ENCODE data around the gene INO80E.
A peak's percentile ranks its signal among the peaks of the same experiment; 100 is the strongest.

The INO80E gene

DNA sequence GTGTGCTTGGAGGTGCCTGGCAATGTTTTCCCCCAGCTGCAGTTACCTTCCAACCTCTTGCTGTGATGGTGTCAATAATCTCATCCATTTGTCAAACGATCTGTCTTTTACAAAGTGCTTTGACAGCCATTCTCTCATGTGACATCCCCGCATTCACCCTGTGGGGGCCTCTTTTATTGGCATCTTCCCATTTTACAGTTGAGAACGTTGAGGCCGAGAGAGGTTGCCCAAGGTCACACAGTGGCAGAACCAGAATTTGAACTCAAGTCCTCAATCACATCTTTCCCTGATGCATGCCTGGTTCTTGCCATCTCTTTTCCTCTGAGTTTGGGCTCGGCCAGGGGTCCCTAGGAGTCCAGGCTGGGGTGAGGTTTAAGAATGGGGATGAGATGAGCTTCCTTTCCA lies 20.9 kb upstream of the INO80E start:
- no peak for TF ChIP-seq Cebpa-rat (IDR thresholded peaks at IDR 0.05)
- H3K4me3 ChIP-seq = peak overlapping the region; percentile 85
- H3K9me3 ChIP-seq = no peaks in the 10 kb centered on the region; the same call in 1 of the 2 replicates
- H3K4me2 ChIP-seq = peak overlapping the region; percentile 98
- H3K27ac ChIP-seq = peak overlapping the region; percentile 82; the same call in 1 of the 2 replicates
- H3K36me3 ChIP-seq = peaks cover 60% of the 10 kb centered on the region
- H4K20me1 ChIP-seq = peaks cover 54% of the 10 kb centered on the region
- H3K9ac ChIP-seq = peak overlapping the region; percentile 86
- no peaks in the 10 kb centered on the region for H3K27me3 ChIP-seq
- H3K4me1 ChIP-seq = peaks cover 49% of the 10 kb centered on the region

DNA sequence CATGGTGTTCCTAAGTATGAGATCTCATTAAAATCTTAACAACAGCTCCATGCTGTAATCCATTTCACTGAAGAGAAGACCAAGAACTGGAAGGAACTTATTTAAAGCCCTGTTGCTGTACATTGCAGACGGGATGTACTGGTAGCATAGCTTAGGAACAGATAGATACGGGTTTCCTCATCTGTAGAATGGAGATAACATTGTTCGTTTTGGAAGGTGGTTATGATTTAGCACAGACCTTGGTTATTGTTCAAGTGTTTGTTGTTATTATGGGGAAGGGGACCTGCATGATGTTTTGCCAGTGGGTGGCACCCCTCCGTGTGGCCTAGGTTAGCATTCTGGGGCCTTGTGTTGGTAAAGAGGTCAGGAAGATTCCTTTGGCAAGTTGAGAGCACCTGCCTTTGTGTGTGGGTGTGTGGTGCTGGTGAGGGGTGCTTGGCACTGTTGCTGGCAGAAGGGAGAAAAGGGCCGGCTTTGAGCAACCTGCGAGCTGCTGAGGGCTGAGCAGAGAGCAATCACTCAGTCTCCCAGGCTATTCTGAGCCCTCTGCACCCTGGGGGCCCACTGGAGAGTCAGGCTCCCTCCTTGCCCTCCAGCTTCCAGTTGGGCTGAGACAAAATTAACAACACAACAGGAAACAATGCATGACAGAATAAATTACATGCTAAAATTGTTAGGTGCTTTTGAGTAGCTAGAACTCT lies 20.1 kb upstream of the INO80E start:
- peak overlapping the region; percentile 82 for H3K27ac ChIP-seq
- peak overlapping the region; percentile 98 for H3K4me2 ChIP-seq
- H3K9me3 ChIP-seq = no peaks in the 10 kb centered on the region; the same call in 1 of the 2 replicates
- TF ChIP-seq Cebpa-rat (IDR thresholded peaks at IDR 0.05) = no peak
- peaks cover 49% of the 10 kb centered on the region for H3K4me1 ChIP-seq
- H3K4me3 ChIP-seq = peak overlapping the region; percentile 85
- H3K27me3 ChIP-seq = no peaks in the 10 kb centered on the region
- peak overlapping the region; percentile 86 for H3K9ac ChIP-seq
- peaks cover 54% of the 10 kb centered on the region for H4K20me1 ChIP-seq
- peaks cover 61% of the 10 kb centered on the region for H3K36me3 ChIP-seq

DNA sequence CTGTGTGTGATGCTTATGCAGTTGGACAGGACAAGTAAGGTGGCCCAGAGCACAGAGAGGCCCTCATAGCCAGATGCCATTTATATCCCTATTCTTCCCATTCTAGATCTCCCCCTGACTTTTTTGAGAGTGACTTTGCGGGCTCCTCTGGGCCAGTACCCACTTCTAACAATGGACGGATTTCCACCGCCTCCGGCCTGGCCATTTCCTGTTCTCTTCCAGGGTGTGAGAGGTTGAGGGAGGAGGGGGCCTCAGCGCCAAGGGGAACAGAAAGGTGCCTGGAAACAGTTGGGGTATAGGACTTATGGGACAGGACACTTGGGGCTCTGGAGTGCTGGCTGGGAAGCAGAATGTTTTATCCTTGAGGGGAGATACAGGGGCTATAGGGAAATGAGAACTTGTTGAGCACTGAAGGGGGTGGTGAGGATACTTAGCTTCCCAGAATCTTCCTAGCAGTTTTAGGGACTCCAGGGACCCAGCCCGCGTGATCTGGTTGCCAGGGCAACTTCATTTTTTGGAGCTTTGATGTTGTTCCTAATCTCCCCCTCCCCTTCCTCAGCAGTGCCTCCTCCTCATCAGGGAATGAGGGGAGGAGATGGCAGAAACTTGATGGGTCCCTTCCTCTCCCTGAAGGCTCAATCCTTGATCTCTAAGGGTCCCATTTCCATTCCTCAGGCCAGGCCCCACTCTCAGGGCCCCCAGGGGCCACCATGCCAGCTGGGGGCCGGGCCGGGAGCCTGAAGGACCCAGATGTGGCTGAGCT lies 18.8 kb upstream of the INO80E start:
- Histone ChIP-seq H3K4me1 (peaks cover 49% of the 10 kb centered on the region), H3K4me2 (peak overlapping the region; percentile 98), H3K27me3 (no peaks in the 10 kb centered on the region), H3K4me3 (no peak overlapping the region), H3K36me3 (peaks cover 62% of the 10 kb centered on the region), H3K9ac (peak overlapping the region; percentile 86), H3K9me3 (no peaks in the 10 kb centered on the region; the same call in 1 of the 2 replicates), H3K27ac (peak overlapping the region; percentile 12; the same call in 1 of the 2 replicates), H4K20me1 (peaks cover 54% of the 10 kb centered on the region)
- TF ChIP-seq Cebpa-rat (IDR thresholded peaks at IDR 0.05) = no peak

- Histone ChIP-seq H3K4me3 (no peak overlapping the region), H3K4me2 (peak overlapping the region; percentile 98; the same call in 1 of the 2 replicates), H3K36me3 (peaks cover 65% of the 10 kb centered on the region), H3K9ac (no peak overlapping the region), H3K4me1 (peaks cover 45% of the 10 kb centered on the region), H3K27me3 (no peaks in the 10 kb centered on the region), H3K9me3 (no peaks in the 10 kb centered on the region), H4K20me1 (peaks cover 54% of the 10 kb centered on the region), H3K27ac (no peak overlapping the region)
- TF ChIP-seq Cebpa-rat (IDR thresholded peaks at IDR 0.05) = no peak
Observed at GRCh38 chr16:29978081-29978480, 18.0 kb upstream of the INO80E start.

DNA sequence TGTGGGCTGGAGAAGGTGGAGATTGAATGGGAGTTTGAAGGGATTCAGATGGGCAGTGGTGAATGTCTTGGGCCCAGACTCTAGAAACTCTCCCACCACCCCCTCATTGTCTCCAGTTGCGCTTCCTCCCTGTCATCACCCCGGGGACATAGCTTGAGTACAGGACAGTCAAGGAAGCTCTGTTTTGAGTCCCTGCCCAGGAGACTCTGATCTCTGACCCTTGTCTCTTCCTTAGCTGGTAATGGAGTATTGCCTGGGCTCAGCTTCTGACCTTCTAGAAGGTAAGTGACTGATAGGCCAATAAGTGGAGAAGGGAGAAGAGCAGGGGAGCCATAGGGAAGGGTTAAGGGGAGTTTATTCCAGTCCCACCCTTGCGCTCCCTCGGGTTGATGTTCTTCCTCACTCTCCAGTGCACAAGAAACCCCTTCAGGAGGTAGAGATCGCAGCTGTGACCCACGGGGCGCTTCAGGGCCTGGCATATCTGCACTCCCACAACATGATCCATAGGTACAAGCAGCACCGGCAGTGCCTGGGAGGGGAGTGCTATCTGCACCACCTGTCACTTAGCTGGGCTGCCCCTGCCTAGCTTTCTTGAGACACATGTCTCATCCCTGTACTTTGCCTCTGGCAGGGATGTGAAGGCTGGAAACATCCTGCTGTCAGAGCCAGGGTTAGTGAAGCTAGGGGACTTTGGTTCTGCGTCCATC lies 17.3 kb upstream of the INO80E start:
- H3K4me2 ChIP-seq = no peak overlapping the region
- H3K9ac ChIP-seq = no peak overlapping the region
- peaks cover 71% of the 10 kb centered on the region for H3K36me3 ChIP-seq
- peaks cover 42% of the 10 kb centered on the region for H3K4me1 ChIP-seq
- no peak for TF ChIP-seq Cebpa-rat (IDR thresholded peaks at IDR 0.05)
- H3K27me3 ChIP-seq = no peaks in the 10 kb centered on the region
- H3K9me3 ChIP-seq = no peaks in the 10 kb centered on the region
- H4K20me1 ChIP-seq = peaks cover 59% of the 10 kb centered on the region
- no peak overlapping the region for H3K27ac ChIP-seq
- H3K4me3 ChIP-seq = no peak overlapping the region

DNA sequence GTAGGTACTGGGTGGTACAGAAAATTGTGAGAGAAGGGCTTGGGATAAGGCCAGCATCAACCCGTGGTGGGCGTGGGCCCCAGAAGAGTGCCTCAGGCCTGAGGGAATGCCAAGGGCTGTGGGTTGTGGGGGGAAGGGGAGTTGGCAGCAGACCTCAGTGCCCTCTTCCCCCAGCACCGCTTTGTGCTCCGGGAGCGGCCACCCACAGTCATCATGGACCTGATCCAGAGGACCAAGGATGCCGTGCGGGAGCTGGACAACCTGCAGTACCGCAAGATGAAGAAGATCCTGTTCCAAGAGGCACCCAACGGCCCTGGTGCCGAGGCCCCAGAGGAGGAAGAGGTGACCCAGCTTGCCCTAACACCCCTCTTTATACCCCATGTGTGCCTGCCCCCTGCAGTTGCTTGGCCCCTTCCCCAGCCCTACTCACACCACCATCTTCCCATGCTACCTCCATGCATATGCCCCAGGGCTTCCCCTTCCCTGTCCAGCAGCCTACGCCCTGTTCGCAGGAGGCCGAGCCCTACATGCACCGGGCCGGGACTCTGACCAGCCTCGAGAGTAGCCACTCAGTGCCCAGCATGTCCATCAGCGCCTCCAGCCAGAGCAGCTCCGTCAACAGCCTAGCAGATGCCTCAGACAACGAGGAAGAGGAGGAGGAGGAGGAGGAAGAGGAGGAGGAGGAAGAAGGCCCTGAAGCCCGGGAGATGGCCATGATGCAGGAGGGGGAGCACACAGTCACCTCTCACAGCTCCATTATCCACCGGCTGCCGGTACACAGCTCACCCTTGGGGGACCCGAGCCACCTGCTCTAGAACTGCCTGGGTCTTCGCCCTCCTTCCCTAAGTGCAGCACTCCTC lies 13.3 kb upstream of the INO80E start:
- Histone ChIP-seq H3K4me2 (no peak overlapping the region), H3K27ac (no peak overlapping the region), H3K36me3 (peaks cover 100% of the 10 kb centered on the region), H3K27me3 (no peaks in the 10 kb centered on the region), H3K4me1 (peaks cover 9% of the 10 kb centered on the region), H4K20me1 (peaks cover 27% of the 10 kb centered on the region), H3K4me3 (no peak overlapping the region), H3K9me3 (no peaks in the 10 kb centered on the region), H3K9ac (no peak overlapping the region)
- TF ChIP-seq Cebpa-rat (IDR thresholded peaks at IDR 0.05) = no peak

GRCh38 chr16:29983420-29984136 lies 12.5 kb upstream of the INO80E start:
- H3K9me3 ChIP-seq = no peaks in the 10 kb centered on the region
- no peak overlapping the region for H3K4me2 ChIP-seq

GRCh38 chr16:29984137-29984763 lies 11.8 kb upstream of the INO80E start:
- no peak overlapping the region for H3K4me3 ChIP-seq
- H3K27ac ChIP-seq = no peak overlapping the region
- H4K20me1 ChIP-seq = peaks cover 13% of the 10 kb centered on the region; the same call in 1 of the 2 replicates
- no peak overlapping the region for H3K9ac ChIP-seq
- no peaks in the 10 kb centered on the region for H3K27me3 ChIP-seq
- H3K36me3 ChIP-seq = peaks cover 100% of the 10 kb centered on the region
- H3K4me2 ChIP-seq = no peak overlapping the region
- no peaks in the 10 kb centered on the region for H3K9me3 ChIP-seq
- no peaks in the 10 kb centered on the region for H3K4me1 ChIP-seq
- no peak for TF ChIP-seq Cebpa-rat (IDR thresholded peaks at IDR 0.05)

More at GRCh38 chr16:29983420-29984136, 12.5 kb upstream of the INO80E start:
- Histone ChIP-seq H3K27me3 (no peaks in the 10 kb centered on the region), H3K36me3 (peaks cover 100% of the 10 kb centered on the region), H3K4me1 (peaks cover under 1% of the 10 kb centered on the region; the same call in 1 of the 2 replicates), H4K20me1 (peaks cover 19% of the 10 kb centered on the region), H3K27ac (no peak overlapping the region), H3K9ac (no peak overlapping the region), H3K4me3 (no peak overlapping the region)
- TF ChIP-seq Cebpa-rat (IDR thresholded peaks at IDR 0.05) = no peak

Measured in BLaER1 (cell line).